HUDEP-2 (cell line): Measurements from ENCODE around the gene GAL3ST1.
"Not testable (repeated sequence)": the region's sequence is repeated elsewhere in the genome, so short reads cannot be mapped to it uniquely, and the experiment has no call there.

Experiments
- DNase-seq, 76 experiments: peaks; one replicate each; lab custom pipeline; 2025; ENCODE audit not compliant: unreplicated experiment in 76 of 76; lab: John Stamatoyannopoulos, UW

Gene GAL3ST1

GRCh38 chr22:30574095-30574981, at the start of gene GAL3ST1:
GAL3ST1 (minus strand) TSS chr22:30574665; CDS start chr22:30557392, 17,273 bp downstream.
- no peak for DNase-seq

GRCh38 chr22:30619909-30620308, 45.4 kb upstream of the GAL3ST1 start:
- not testable (repeated sequence) for DNase-seq

- DNase-seq, result no peak
Measured at GRCh38 chr22:30617819-30618218, 43.4 kb upstream of the GAL3ST1 start.

GRCh38 chr22:30615543-30615954, 41.1 kb upstream of the GAL3ST1 start:
- DNase-seq, result no peak

- no peak for DNase-seq
Measured at GRCh38 chr22:30614879-30615278, 40.4 kb upstream of the GAL3ST1 start.

- DNase-seq, result no peak
Measured at GRCh38 chr22:30614268-30614667, 39.8 kb upstream of the GAL3ST1 start.

- DNase-seq, result no peak
Measured at GRCh38 chr22:30612789-30613188, 38.3 kb upstream of the GAL3ST1 start.

- DNase-seq, result no peak
Measured at GRCh38 chr22:30611197-30611596, 36.7 kb upstream of the GAL3ST1 start.

- peak in 2 of 76 experiments; percentile 4 to 18 for DNase-seq
Measured at GRCh38 chr22:30610299-30610698, 35.8 kb upstream of the GAL3ST1 start.

GRCh38 chr22:30609260-30610185, 35.1 kb upstream of the GAL3ST1 start:
- DNase-seq, result peak in 22 of 76 experiments; percentile 7 to 46 (median 22)

GRCh38 chr22:30607939-30608338, 33.5 kb upstream of the GAL3ST1 start:
- DNase-seq, result no peak

- DNase-seq, result no peak
Measured at GRCh38 chr22:30607300-30607930, 33.0 kb upstream of the GAL3ST1 start.

- DNase-seq, result peak in 14 of 76 experiments; percentile 8 to 46 (median 26)
Measured at GRCh38 chr22:30606455-30607299, 32.2 kb upstream of the GAL3ST1 start, which contains the start of gene TCN2. TCN2 (plus strand) TSS chr22:30607174; CDS start chr22:30607332, 158 bp downstream.

GRCh38 chr22:30605449-30606110, 31.1 kb upstream of the GAL3ST1 start:
- DNase-seq, result peak in 41 of 76 experiments; percentile 4 to 57 (median 29)

- DNase-seq, result no peak
Measured at GRCh38 chr22:30604723-30605122, 30.3 kb upstream of the GAL3ST1 start.

- DNase-seq, result no peak
Measured at GRCh38 chr22:30603801-30604200, 29.3 kb upstream of the GAL3ST1 start.

- peak in 25 of 76 experiments; percentile 5 to 55 (median 22) for DNase-seq
Measured at GRCh38 chr22:30602049-30602448, 27.6 kb upstream of the GAL3ST1 start.

GRCh38 chr22:30601464-30601863, 27.0 kb upstream of the GAL3ST1 start:
- DNase-seq, result no peak

GRCh38 chr22:30600921-30601320, 26.5 kb upstream of the GAL3ST1 start:
- no peak for DNase-seq
